ENCODE data around the gene NRN1L.

Gene NRN1L

DNA sequence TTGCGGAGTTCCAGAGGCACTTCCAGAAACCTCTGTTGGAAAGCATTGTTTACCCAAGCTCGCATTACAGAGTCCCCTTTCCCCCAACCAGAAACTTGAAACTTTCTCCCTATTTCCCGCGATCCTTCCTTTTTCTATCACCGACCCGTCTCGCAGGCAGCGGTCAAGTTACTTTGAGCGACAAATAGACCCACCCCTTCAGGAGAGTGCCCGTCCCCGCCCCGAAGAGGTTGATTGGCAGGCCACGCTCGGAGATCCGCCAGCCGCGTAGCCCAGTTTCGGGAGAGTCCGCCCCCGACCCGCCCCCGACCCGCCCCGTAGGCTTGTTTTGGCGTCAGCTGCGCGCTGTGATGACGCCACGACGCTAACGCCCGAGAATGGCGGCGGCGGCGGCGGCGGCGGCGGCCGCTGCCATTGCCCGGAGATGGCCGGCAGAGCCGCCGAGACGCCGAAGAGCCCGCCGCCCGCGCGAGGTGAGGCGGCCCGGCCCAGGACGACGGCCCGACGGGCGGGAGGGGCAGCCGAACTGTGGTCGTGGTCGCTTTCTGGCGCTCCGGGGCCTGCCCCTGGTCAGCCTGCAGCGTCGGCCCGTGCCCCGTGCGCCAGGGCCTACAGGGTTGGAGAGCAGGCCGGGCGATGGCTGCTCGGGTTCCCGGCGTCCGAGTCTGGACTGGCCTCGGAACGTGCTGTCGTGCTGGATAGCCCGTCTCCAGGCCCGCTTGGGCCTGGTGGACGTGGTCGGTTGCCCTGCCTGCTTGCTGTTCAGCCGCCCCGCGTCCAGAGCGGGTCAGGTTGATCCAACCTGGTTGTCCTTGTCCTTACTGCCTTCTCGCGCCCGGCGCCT, 8.4 kb downstream of the NRN1L start, which contains the start of gene PSKH1:
TSS of gene PSKH1 (plus strand) at position 356 of the 844 bp plus-strand sequence. CDS start 15,496 bp downstream, outside the sequence.
- H2BK15ac ChIP-seq (ENCODE audit: low read length), result no peak within 1 kb of the TSS
- H4K91ac ChIP-seq (ENCODE audit: low read depth, low read length, poor library complexity), result no peak within 1 kb of the TSS
- H3K18ac ChIP-seq (ENCODE audit: low read length), result peak within 1 kb of the TSS; percentile 98
- H4K8ac ChIP-seq (ENCODE audit: low read depth, low read length), result no peak within 1 kb of the TSS
- H3K14ac ChIP-seq (ENCODE audit: low read length), result peak within 1 kb of the TSS; percentile 85
- WGBS, 2 donors (ENCODE audit: extremely low coverage in 2 of 2, insufficient read length in 2 of 2, insufficient replicate concordance in 1 of 2), result no CpG with 5 or more reads among the region's 90 CpGs
- peak within 1 kb of the TSS; percentile 89 for H2AK5ac ChIP-seq (ENCODE audit: low read depth, low read length)
- H2AFZ ChIP-seq (ENCODE audit: low read length), result peak within 1 kb of the TSS; percentile 97
- no peaks in the 10 kb centered on the region for H3K36me3 ChIP-seq (replicated peaks in 1 of 2; ENCODE audit: control insufficient read depth in 2 of 2, insufficient read depth in 2 of 2, low read length in 2 of 2)
- H2BK12ac ChIP-seq (ENCODE audit: low read length), result no peak within 1 kb of the TSS
- peaks cover 11% of the 10 kb centered on the region for H3K79me1 ChIP-seq (ENCODE audit: low read depth, low read length)
- peaks cover 1 to 11% of the 10 kb centered on the region in 2 donors for H3K4me1 ChIP-seq (ENCODE audit: control insufficient read depth in 2 of 2, insufficient read depth in 1 of 2, low read depth in 1 of 2, low read length in 2 of 2)
- H3K27me3 ChIP-seq (ENCODE audit: control insufficient read depth in 3 of 3, insufficient read depth in 3 of 3, low read depth in 1 of 3, low read length in 3 of 3), result no peaks in the 10 kb centered on the region
- no peak within 1 kb of the TSS for H3K27ac ChIP-seq (replicated peaks; ENCODE audit: low read length)
- DNase-seq (ENCODE audit: low spot score), result peak; percentile 93
- peak within 1 kb of the TSS; percentile 96 for H3K4me2 ChIP-seq (ENCODE audit: insufficient read depth, low read length, poor library complexity, severe bottlenecking)
- H3K9ac ChIP-seq (ENCODE audit: low read depth, low read length, poor library complexity), result peak within 1 kb of the TSS; percentile 99
- peak within 1 kb of the TSS; percentile 94 for H2BK5ac ChIP-seq (ENCODE audit: low read length)
- no peaks in the 10 kb centered on the region for H3K9me3 ChIP-seq (replicated peaks in 1 of 2; ENCODE audit: control insufficient read depth in 2 of 2, insufficient read depth in 1 of 2, low read depth in 1 of 2, low read length in 2 of 2)
- H2BK120ac ChIP-seq (ENCODE audit: low read depth, low read length), result no peak within 1 kb of the TSS
- H3K4me3 ChIP-seq (ENCODE audit: low read length in 2 of 2), result peak within 1 kb of the TSS; percentile 97 to 100
- no peak within 1 kb of the TSS for H3K4ac ChIP-seq (ENCODE audit: low read length)
- H3K23ac ChIP-seq (ENCODE audit: low read depth, low read length, poor library complexity), result peak within 1 kb of the TSS; percentile 69

GRCh38 chr16:67893743-67894399, 9.2 kb downstream of the NRN1L start:
- Histone ChIP-seq H2BK5ac (ENCODE audit: low read length) (peak overlapping the region; percentile 94), H3K23ac (ENCODE audit: low read depth, low read length, poor library complexity) (peak overlapping the region; percentile 69), H3K79me1 (ENCODE audit: low read depth, low read length) (peaks cover 11% of the 10 kb centered on the region), H3K4me3 (ENCODE audit: low read length in 2 of 2) (peak overlapping the region; percentile 97 to 100), H2AK5ac (ENCODE audit: low read depth, low read length) (peak overlapping the region; percentile 89), H3K4ac (ENCODE audit: low read length) (no peak overlapping the region), H2BK15ac (ENCODE audit: low read length) (no peak overlapping the region), H3K9ac (ENCODE audit: low read depth, low read length, poor library complexity) (peak overlapping the region; percentile 99), H3K36me3 (replicated peaks in 1 of 2; ENCODE audit: control insufficient read depth in 2 of 2, insufficient read depth in 2 of 2, low read length in 2 of 2) (no peaks in the 10 kb centered on the region), H2AFZ (ENCODE audit: low read length) (peak overlapping the region; percentile 97), H3K9me3 (replicated peaks in 1 of 2; ENCODE audit: control insufficient read depth in 2 of 2, insufficient read depth in 1 of 2, low read depth in 1 of 2, low read length in 2 of 2) (no peaks in the 10 kb centered on the region), H3K4me1 (ENCODE audit: control insufficient read depth in 2 of 2, insufficient read depth in 1 of 2, low read depth in 1 of 2, low read length in 2 of 2) (peaks cover 1 to 11% of the 10 kb centered on the region in 2 donors), H3K18ac (ENCODE audit: low read length) (peak overlapping the region; percentile 98), H4K8ac (ENCODE audit: low read depth, low read length) (no peak overlapping the region), H4K91ac (ENCODE audit: low read depth, low read length, poor library complexity) (no peak overlapping the region), H3K14ac (ENCODE audit: low read length) (peak overlapping the region; percentile 85), H3K27me3 (ENCODE audit: control insufficient read depth in 3 of 3, insufficient read depth in 3 of 3, low read depth in 1 of 3, low read length in 3 of 3) (no peaks in the 10 kb centered on the region), H3K27ac (replicated peaks; ENCODE audit: low read length) (no peak overlapping the region), H3K4me2 (ENCODE audit: insufficient read depth, low read length, poor library complexity, severe bottlenecking) (peak overlapping the region; percentile 96), H2BK12ac (ENCODE audit: low read length) (no peak overlapping the region), H2BK120ac (ENCODE audit: low read depth, low read length) (no peak overlapping the region)
- DNase-seq (ENCODE audit: low spot score), result no peak
- no CpG with 5 or more reads among the region's 14 CpGs for WGBS, 2 donors (ENCODE audit: extremely low coverage in 2 of 2, insufficient read length in 2 of 2, insufficient replicate concordance in 1 of 2)

- no CpG with 5 or more reads among the region's 3 CpGs for WGBS, 2 donors (ENCODE audit: extremely low coverage in 2 of 2, insufficient read length in 2 of 2, insufficient replicate concordance in 1 of 2)
- Histone ChIP-seq H2BK12ac (ENCODE audit: low read length) (no peak overlapping the region), H4K8ac (ENCODE audit: low read depth, low read length) (no peak overlapping the region), H3K18ac (ENCODE audit: low read length) (no peak overlapping the region), H3K4me3 (ENCODE audit: low read length in 2 of 2) (no peak overlapping the region), H3K9ac (ENCODE audit: low read depth, low read length, poor library complexity) (no peak overlapping the region), H3K79me1 (ENCODE audit: low read depth, low read length) (peaks cover 11% of the 10 kb centered on the region), H2AK5ac (ENCODE audit: low read depth, low read length) (no peak overlapping the region), H3K36me3 (replicated peaks in 1 of 2; ENCODE audit: control insufficient read depth in 2 of 2, insufficient read depth in 2 of 2, low read length in 2 of 2) (peaks cover 0 to 8% of the 10 kb centered on the region in 2 donors), H3K9me3 (replicated peaks in 1 of 2; ENCODE audit: control insufficient read depth in 2 of 2, insufficient read depth in 1 of 2, low read depth in 1 of 2, low read length in 2 of 2) (no peaks in the 10 kb centered on the region), H2AFZ (ENCODE audit: low read length) (no peak overlapping the region), H3K4me2 (ENCODE audit: insufficient read depth, low read length, poor library complexity, severe bottlenecking) (no peak overlapping the region), H3K23ac (ENCODE audit: low read depth, low read length, poor library complexity) (no peak overlapping the region), H2BK120ac (ENCODE audit: low read depth, low read length) (no peak overlapping the region), H3K4me1 (ENCODE audit: control insufficient read depth in 2 of 2, insufficient read depth in 1 of 2, low read depth in 1 of 2, low read length in 2 of 2) (peaks cover 1 to 11% of the 10 kb centered on the region in 2 donors), H3K27ac (replicated peaks; ENCODE audit: low read length) (no peak overlapping the region), H4K91ac (ENCODE audit: low read depth, low read length, poor library complexity) (no peak overlapping the region), H3K14ac (ENCODE audit: low read length) (no peak overlapping the region), H3K4ac (ENCODE audit: low read length) (no peak overlapping the region), H2BK15ac (ENCODE audit: low read length) (no peak overlapping the region), H2BK5ac (ENCODE audit: low read length) (no peak overlapping the region), H3K27me3 (ENCODE audit: control insufficient read depth in 3 of 3, insufficient read depth in 3 of 3, low read depth in 1 of 3, low read length in 3 of 3) (no peaks in the 10 kb centered on the region)
- no peak for DNase-seq (ENCODE audit: low spot score)
Observed at GRCh38 chr16:67897231-67897630, 12.5 kb downstream of the NRN1L start.

DNA sequence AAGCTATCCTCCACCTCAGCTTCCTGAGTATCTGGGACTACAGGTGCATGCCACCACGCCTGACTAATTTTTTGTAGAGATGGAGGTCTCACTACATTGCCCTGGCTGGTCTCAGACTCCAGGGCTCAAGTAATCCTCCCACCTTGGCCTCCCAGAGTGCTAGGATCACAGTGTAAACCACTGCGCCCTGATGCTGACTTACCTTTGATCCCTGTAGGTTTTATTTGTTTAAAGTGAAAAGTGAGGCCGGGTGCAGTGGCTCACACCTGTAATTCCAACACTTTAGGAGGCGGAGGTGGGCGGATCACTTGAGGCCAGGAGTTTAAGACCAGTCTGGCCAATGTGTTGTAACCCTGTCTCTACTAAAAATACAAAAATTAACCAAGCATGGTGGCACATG, 17.0 kb downstream of the NRN1L start:
- H3K9ac ChIP-seq (ENCODE audit: low read depth, low read length, poor library complexity), result no peak overlapping the region
- no peak overlapping the region for H3K27ac ChIP-seq (replicated peaks; ENCODE audit: low read length)
- no peak overlapping the region for H2BK120ac ChIP-seq (ENCODE audit: low read depth, low read length)
- no peak for DNase-seq (ENCODE audit: low spot score)
- no peak overlapping the region for H2BK12ac ChIP-seq (ENCODE audit: low read length)
- no CpG with 5 or more reads among the region's 5 CpGs for WGBS, 2 donors (ENCODE audit: extremely low coverage in 2 of 2, insufficient read length in 2 of 2, insufficient replicate concordance in 1 of 2)
- H4K8ac ChIP-seq (ENCODE audit: low read depth, low read length), result no peak overlapping the region
- no peak overlapping the region for H3K23ac ChIP-seq (ENCODE audit: low read depth, low read length, poor library complexity)
- no peaks in the 10 kb centered on the region for H3K4me1 ChIP-seq (ENCODE audit: control insufficient read depth in 2 of 2, insufficient read depth in 1 of 2, low read depth in 1 of 2, low read length in 2 of 2)
- H3K4me3 ChIP-seq (ENCODE audit: low read length in 2 of 2), result no peak overlapping the region
- H3K9me3 ChIP-seq (replicated peaks in 1 of 2; ENCODE audit: control insufficient read depth in 2 of 2, insufficient read depth in 1 of 2, low read depth in 1 of 2, low read length in 2 of 2), result no peaks in the 10 kb centered on the region
- H3K36me3 ChIP-seq (replicated peaks in 1 of 2; ENCODE audit: control insufficient read depth in 2 of 2, insufficient read depth in 2 of 2, low read length in 2 of 2), result peaks cover 3 to 19% of the 10 kb centered on the region in 2 donors
- no peak overlapping the region for H2BK15ac ChIP-seq (ENCODE audit: low read length)
- H2BK5ac ChIP-seq (ENCODE audit: low read length), result no peak overlapping the region
- no peak overlapping the region for H3K4ac ChIP-seq (ENCODE audit: low read length)
- H2AK5ac ChIP-seq (ENCODE audit: low read depth, low read length), result no peak overlapping the region
- no peaks in the 10 kb centered on the region for H3K27me3 ChIP-seq (ENCODE audit: control insufficient read depth in 3 of 3, insufficient read depth in 3 of 3, low read depth in 1 of 3, low read length in 3 of 3)
- H4K91ac ChIP-seq (ENCODE audit: low read depth, low read length, poor library complexity), result no peak overlapping the region
- H3K14ac ChIP-seq (ENCODE audit: low read length), result no peak overlapping the region
- H3K4me2 ChIP-seq (ENCODE audit: insufficient read depth, low read length, poor library complexity, severe bottlenecking), result no peak overlapping the region
- no peaks in the 10 kb centered on the region for H3K79me1 ChIP-seq (ENCODE audit: low read depth, low read length)
- H2AFZ ChIP-seq (ENCODE audit: low read length), result no peak overlapping the region
- H3K18ac ChIP-seq (ENCODE audit: low read length), result no peak overlapping the region

All from neuronal stem cell (in vitro differentiated cells).